GM12891 (cell line): Measurements from ENCODE around the gene TRIM7.
A peak's percentile ranks its signal among the peaks of the same experiment; 100 is the strongest.

Source experiments
- POLR2A ChIP-seq: IDR thresholded peaks from 2 replicates; pipeline ENCODE4 v1.6.1; 2011; ENCODE audit warnings: low read depth, low read length, control low read depth
- POLR2AphosphoS5 ChIP-seq: IDR thresholded peaks from 2 replicates; pipeline ENCODE4 v1.6.1; 2011; ENCODE audit warnings: low read depth, low read length, control low read depth
- TAF1 ChIP-seq: IDR thresholded peaks from 2 replicates; pipeline ENCODE4 v1.6.1; 2011; ENCODE audit warnings: low read depth, low read length, control low read depth

DNA sequence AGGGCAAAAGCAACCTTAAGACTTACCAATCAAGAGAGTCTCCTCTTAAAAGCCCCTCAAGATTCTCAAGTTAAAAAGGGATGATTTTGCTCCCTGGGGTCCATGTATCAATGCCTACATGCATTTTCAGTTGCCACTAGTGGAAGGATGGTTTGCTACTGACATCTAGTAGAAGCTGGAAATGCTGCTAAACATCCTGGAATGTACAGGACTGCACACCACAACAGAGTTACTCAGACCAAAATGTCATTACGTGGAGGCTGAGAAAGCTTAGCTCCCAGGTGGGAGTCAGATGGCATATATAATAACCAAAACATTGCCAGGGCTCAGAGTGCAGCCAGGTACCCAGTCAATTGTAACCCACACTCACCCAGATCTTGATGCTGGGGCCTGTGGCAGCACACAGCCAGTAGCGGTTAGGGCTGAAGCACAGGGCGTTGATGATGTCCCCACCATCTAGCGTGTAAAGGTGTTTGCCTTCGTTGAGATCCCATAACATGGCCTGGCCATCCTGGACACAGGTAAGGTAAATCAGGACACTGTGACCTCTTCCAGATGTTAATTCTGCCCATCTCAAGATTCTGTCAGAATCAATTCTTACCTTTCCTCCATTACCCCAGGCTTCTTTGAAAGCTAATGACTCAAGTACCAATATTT, 32.9 kb upstream of the TRIM7 start:
- TF ChIP-seq POLR2A: peak; percentile 11
- no peak for TF ChIP-seq TAF1
- peak; percentile 72; the same call in 1 of the 2 replicates for TF ChIP-seq POLR2AphosphoS5
